Activated naive CD4-positive, alpha-beta T cell treated with anti-CD3 and anti-CD28 coated beads, Interleukin-2, amount 50 U/mL, for 24 hours (primary cell): ENCODE data around the gene ATG9B.
A peak's percentile ranks its signal among the peaks of the same experiment; 100 is the strongest.
"Not testable (repeated sequence)": the region's sequence is repeated elsewhere in the genome, so short reads cannot be mapped to it uniquely, and the experiment has no call there.

Source experiments
- H3K27ac Mint-ChIP-seq: one replicate; pipeline ENCODE4 v1.8.0; 2021; ENCODE audit warnings: mild to moderate bottlenecking, mixed read lengths
- H3K27me3 Mint-ChIP-seq: one replicate; pipeline ENCODE4 v1.8.0; 2021; ENCODE audit warnings: mixed read lengths
- H3K36me3 Mint-ChIP-seq: one replicate; pipeline ENCODE4 v1.8.0; 2021; ENCODE audit warnings: mixed read lengths
- H3K4me1 Mint-ChIP-seq: one replicate; pipeline ENCODE4 v1.8.0; 2021; ENCODE audit warnings: mixed read lengths
- H3K4me3 Mint-ChIP-seq: one replicate; pipeline ENCODE4 v1.8.0; 2021; ENCODE audit warnings: mild to moderate bottlenecking, mixed read lengths
- H3K9me3 Mint-ChIP-seq: one replicate; pipeline ENCODE4 v1.8.0; 2021; ENCODE audit warnings: mixed read lengths

Gene ATG9B

DNA sequence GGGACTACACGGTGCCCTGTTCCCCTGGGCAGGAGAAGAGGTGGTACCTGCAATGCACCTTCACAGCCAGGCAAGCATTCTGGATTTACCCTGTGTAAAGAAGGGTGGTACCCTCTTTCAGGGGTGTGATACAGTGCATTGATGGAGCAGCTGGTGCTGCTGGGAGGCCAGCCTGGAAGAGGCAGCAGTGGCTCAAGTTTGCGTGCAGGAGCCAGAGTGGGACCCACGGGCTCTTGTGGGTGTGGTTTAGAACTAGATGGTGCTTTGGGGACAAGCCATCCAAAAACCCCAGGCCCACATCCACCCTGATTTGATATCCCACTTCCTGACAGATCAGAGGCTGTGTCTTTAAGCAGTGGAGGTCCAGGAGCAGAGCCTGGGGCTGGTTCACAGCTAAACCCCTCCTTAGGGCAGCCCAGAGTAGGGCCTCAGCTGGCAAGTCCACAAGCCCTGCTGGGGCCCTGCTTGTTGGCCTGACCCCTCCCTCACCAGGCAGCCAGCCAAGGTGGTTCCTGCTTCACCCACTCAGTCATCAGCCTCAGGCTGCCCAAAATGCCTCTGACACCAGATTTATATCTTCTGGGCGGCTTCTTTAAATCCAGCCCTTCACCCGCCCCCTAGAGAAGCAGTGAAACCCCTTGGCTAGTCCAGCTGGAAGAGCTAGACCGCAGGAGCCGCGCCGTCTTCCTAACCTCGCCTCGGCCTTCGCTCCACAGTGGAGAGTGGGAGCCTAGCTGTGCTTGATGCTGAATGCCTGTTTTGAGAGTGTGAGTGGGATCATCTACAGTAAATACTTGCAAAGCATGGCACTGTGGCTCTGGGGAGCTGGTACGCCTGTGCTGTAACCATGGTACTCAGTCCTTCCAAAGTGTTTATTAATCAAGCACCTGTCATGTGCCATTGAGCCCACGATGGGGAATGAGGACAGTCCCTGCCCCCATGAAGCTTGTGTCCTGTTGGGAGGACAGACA lies 22.6 kb upstream of the ATG9B start:
- Mint-ChIP-seq H3K9me3 (no peaks in the 10 kb centered on the region), H3K27ac (peak overlapping the region; percentile 23), H3K27me3 (no peaks in the 10 kb centered on the region), H3K36me3 (no peaks in the 10 kb centered on the region), H3K4me1 (no peaks in the 10 kb centered on the region), H3K4me3 (no peak overlapping the region)

DNA sequence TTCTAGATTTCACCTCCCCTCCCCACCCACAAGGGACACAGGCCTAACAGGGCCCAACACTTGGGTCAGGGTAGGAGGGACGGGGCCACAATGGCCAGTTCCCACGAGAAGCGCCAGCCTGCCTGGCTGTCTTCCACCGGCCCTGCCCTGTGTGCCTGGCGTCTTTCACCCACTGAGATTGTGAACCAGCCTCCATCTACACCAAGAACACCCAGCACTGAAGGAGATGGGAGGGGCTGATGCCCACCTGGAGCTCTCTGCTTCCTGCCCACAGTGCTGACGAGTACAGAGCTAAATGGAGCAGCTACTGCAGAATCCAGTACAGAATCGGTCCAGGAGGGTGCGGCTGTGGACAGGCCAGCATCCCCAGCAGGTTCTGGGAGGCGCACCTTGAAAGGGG lies 21.7 kb upstream of the ATG9B start:
- no peak overlapping the region for H3K4me3 Mint-ChIP-seq
- no peaks in the 10 kb centered on the region for H3K27me3 Mint-ChIP-seq
- H3K27ac Mint-ChIP-seq, result no peak overlapping the region
- H3K9me3 Mint-ChIP-seq, result no peaks in the 10 kb centered on the region
- no peaks in the 10 kb centered on the region for H3K4me1 Mint-ChIP-seq
- H3K36me3 Mint-ChIP-seq, result no peaks in the 10 kb centered on the region

DNA sequence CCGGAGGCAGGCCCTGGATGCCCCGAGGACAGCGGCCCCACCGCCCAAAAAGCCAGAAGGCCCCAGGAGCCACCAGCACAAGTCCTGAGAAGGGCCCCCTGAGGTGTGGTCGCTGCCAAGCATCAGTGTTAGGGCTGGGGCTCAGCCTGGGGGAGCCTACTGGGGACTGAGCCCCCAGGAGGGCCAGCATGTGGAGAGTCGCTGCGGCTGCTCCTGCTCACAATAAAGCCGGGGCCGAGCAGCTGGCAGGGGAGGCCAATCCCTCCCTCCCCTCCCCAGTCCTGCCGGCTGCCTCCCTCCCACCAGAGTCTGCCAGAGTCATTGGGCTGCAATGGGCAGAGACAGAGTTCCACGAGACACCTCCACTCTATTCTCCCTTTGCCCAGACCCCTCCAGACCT lies 21.0 kb upstream of the ATG9B start:
- H3K36me3 Mint-ChIP-seq, result no peaks in the 10 kb centered on the region
- no peaks in the 10 kb centered on the region for H3K9me3 Mint-ChIP-seq
- H3K27me3 Mint-ChIP-seq, result no peaks in the 10 kb centered on the region
- no peak overlapping the region for H3K4me3 Mint-ChIP-seq
- H3K4me1 Mint-ChIP-seq, result no peaks in the 10 kb centered on the region
- no peak overlapping the region for H3K27ac Mint-ChIP-seq

DNA sequence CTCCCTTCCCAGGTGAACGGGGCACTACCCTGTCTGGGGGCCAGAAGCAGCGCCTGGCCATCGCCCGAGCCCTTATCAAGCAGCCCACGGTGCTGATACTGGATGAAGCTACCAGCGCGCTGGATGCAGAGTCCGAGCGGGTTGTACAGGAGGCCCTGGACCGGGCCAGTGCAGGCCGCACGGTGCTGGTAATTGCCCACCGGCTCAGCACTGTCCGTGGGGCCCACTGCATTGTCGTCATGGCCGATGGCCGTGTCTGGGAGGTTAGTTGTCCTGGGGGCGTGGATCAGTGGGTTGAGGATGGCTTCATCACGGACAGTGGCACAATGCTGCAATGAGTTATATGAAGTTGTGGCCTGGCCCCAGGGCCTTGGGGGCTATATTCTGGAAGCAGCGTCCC lies 19.7 kb upstream of the ATG9B start:
- H3K36me3 Mint-ChIP-seq, result peaks cover 2% of the 10 kb centered on the region
- H3K27ac Mint-ChIP-seq, result no peak overlapping the region
- no peaks in the 10 kb centered on the region for H3K27me3 Mint-ChIP-seq
- H3K4me1 Mint-ChIP-seq, result peaks cover 12% of the 10 kb centered on the region
- no peaks in the 10 kb centered on the region for H3K9me3 Mint-ChIP-seq
- no peak overlapping the region for H3K4me3 Mint-ChIP-seq

DNA sequence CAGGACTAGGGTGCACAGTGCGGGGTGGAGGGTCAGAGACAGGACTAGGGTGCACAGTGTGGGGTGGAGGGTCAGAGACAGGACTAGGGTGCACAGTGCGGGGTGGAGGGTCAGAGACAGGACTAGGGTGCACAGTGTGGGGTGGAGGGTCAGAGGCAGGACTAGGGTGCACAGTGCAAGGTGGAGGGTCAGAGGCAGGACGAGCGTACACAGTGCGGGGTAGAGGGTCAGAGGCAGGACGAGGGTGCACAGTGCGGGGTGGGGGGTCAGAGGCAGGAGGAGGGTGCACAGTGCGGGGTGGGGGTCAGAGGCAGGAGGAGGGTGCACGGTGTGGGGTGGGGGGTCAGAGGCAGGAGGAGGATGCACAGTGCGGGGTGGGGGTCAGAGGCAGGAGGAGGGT lies 19.2 kb upstream of the ATG9B start:
- H3K27ac Mint-ChIP-seq, H3K4me3 Mint-ChIP-seq, H3K27me3 Mint-ChIP-seq, H3K36me3 Mint-ChIP-seq, H3K9me3 Mint-ChIP-seq: not testable (repeated sequence)
- H3K4me1 Mint-ChIP-seq, result peaks cover 16% of the 10 kb centered on the region

DNA sequence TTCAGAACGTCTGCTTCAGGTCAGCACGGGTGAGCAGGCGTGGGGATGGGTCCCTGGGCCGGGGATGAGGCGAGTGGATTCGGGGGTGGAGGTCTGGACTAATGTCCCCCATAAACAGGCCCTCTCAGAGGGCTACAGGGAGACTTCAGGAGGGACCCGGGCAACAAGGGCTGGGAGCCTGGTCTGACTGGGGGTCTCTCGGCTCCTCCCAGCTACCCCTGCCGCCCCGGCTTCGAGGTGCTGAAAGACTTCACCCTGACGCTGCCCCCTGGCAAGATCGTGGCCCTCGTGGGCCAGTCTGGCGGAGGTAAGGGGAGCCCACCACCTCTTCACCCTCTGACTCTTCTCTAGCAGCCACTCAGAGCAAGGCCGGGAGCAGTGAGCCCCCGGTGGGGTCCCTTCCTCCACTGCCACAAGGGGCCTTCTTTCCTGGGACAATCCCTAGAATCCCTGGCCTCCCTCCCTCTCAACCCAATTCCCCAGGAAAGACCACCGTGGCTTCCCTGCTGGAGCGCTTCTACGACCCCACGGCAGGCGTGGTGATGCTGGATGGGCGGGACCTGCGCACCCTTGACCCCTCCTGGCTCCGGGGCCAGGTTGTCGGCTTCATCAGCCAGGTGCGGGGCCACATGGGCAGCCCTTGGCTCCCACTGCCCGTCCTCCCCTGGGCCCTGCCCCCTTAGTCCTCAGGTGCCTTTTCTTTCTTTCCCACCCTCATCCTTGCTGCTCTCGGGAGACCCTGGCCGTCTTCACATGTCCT lies 16.5 kb upstream of the ATG9B start:
- Mint-ChIP-seq H3K27me3 (no peaks in the 10 kb centered on the region), H3K27ac (no peak overlapping the region), H3K9me3 (no peaks in the 10 kb centered on the region), H3K4me1 (peaks cover 17% of the 10 kb centered on the region), H3K4me3 (no peak overlapping the region), H3K36me3 (peaks cover 4% of the 10 kb centered on the region)

DNA sequence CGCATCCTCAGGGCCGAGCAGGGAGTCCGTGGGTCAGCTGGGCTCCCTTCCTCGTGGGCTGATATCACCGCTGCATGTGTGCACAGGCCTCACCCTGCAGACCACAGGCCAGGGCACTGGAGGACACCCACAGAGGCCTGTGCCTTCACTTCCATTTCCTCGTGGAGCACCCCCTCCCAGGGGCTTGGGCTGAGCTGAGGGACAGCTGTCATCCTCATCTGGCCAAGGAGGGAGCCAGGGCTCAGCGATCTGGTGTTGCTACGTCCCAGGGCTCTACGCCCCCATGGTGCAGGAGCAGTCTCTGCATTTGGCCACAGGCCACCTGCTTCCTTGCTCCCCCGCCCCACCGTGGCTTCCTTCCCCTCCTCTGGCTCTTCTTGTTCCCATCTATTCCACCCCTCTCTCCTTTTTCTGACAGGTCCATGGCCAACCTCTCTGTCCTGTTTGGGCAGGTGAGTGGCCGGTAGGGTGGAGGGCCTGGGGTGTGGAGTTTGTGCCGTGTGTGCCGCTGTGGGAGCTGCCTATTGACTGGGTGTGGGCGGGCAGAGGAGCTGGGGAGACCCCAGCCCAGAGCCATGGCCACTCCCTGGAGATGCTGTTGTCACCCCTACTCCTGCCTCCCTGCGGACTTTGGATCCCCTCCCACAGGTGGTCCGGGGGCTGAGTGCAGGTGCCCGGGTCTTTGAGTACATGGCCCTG lies 15.7 kb upstream of the ATG9B start:
- peaks cover 4% of the 10 kb centered on the region for H3K36me3 Mint-ChIP-seq
- peak overlapping the region; percentile 30 for H3K27ac Mint-ChIP-seq
- no peak overlapping the region for H3K4me3 Mint-ChIP-seq
- H3K27me3 Mint-ChIP-seq, result no peaks in the 10 kb centered on the region
- peaks cover 17% of the 10 kb centered on the region for H3K4me1 Mint-ChIP-seq
- no peaks in the 10 kb centered on the region for H3K9me3 Mint-ChIP-seq

DNA sequence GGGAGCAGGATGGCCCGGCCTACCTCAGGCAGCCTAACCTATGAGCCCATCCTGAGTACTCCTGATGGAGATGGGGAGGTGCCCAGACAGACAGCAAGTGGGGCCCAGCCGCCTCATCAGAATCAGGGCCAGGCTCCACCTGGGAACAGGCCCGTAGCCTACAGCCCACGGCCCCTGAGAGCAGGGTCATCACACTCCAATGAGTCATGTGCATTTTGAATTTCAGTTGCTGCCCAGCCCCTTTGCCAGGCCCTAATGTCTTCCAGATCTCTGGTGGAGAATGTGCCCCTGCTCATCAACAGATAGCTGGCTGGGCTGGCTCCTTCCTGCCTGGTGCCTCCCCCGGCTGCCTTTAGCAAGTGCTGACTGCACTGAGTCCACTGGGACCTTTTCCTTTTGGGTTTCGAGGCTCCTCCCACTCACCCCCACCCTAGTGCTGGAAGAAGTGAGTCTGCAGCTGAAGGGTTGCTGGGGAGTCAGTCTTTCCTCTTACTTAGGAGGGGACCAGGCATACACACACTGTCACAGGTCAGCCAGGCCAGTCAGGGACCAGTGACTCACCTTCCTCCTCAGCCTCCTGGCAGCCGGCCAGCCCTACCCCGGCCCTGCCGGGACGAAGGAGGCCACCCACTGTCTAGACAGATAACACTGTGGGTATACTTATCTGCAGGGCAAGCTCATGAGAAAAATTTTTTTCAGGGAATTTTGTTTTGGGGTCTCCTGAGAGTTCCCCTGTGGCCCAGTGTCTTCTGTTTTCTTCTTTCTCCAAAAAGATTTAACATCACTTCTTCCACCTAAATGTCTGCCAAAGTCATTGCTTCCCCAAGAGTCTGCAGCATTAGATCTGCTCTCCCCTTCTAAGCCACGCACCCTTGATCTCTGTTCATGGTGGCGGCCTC lies 14.9 kb upstream of the ATG9B start:
- peak overlapping the region; percentile 80 for H3K27ac Mint-ChIP-seq
- peaks cover 17% of the 10 kb centered on the region for H3K4me1 Mint-ChIP-seq
- no peaks in the 10 kb centered on the region for H3K9me3 Mint-ChIP-seq
- H3K27me3 Mint-ChIP-seq, result no peaks in the 10 kb centered on the region
- H3K36me3 Mint-ChIP-seq, result peaks cover 4% of the 10 kb centered on the region
- peak overlapping the region; percentile 30 for H3K4me3 Mint-ChIP-seq

DNA sequence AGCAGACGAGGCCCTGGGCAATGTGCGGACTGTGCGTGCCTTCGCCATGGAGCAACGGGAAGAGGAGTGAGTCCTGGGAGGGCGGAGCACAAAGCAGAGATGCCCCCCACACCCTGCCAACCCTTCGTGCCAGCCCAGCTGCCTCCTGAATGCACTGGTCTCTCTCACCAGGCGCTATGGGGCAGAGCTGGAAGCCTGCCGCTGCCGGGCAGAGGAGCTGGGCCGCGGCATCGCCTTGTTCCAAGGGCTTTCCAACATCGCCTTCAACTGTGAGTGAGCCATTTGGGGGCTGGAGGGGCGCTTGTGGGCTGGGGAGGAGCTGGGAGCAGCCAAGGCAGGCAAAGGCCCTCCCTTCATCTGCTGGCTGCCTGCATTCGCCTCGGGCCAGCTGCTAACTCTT lies 11.6 kb upstream of the ATG9B start:
- no peaks in the 10 kb centered on the region for H3K9me3 Mint-ChIP-seq
- H3K27me3 Mint-ChIP-seq, result no peaks in the 10 kb centered on the region
- peaks cover 4% of the 10 kb centered on the region for H3K36me3 Mint-ChIP-seq
- H3K27ac Mint-ChIP-seq, result no peak overlapping the region
- peaks cover 28% of the 10 kb centered on the region for H3K4me1 Mint-ChIP-seq
- no peak overlapping the region for H3K4me3 Mint-ChIP-seq

DNA sequence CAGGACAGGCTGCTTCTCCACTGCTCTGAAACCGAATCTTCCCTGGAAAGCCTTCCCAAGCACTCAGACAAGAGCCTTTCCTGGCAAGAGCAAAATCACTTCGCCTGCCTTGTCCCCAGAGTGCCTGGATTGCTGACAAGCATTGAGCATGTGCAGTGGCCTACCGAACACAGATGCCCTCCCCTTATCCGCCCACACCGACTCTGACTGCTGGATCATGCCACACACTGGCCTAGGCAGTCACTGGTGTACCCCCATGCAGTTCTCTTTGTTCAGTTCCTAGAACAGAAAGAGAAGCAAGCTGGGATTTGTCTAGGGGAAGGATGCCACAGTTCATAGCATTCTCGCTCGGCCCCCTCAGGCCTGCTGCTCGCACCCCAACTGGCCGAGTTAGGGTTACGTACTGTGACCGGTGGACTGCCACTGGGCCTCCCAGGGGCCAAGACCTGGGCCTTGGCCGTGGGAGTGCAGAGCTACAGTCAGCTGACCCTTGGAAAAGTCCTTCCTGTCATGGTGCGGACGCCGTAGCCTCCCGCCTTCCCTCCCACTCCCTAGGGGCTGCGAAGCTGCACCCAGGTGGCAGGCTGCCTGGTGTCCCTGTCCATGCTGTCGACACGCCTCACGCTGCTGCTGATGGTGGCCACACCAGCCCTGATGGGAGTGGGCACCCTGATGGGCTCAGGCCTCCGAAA lies 10.9 kb upstream of the ATG9B start:
- no peaks in the 10 kb centered on the region for H3K9me3 Mint-ChIP-seq
- no peak overlapping the region for H3K27ac Mint-ChIP-seq
- H3K4me3 Mint-ChIP-seq, result no peak overlapping the region
- peaks cover 4% of the 10 kb centered on the region for H3K36me3 Mint-ChIP-seq
- H3K27me3 Mint-ChIP-seq, result no peaks in the 10 kb centered on the region
- H3K4me1 Mint-ChIP-seq, result peaks cover 28% of the 10 kb centered on the region

DNA sequence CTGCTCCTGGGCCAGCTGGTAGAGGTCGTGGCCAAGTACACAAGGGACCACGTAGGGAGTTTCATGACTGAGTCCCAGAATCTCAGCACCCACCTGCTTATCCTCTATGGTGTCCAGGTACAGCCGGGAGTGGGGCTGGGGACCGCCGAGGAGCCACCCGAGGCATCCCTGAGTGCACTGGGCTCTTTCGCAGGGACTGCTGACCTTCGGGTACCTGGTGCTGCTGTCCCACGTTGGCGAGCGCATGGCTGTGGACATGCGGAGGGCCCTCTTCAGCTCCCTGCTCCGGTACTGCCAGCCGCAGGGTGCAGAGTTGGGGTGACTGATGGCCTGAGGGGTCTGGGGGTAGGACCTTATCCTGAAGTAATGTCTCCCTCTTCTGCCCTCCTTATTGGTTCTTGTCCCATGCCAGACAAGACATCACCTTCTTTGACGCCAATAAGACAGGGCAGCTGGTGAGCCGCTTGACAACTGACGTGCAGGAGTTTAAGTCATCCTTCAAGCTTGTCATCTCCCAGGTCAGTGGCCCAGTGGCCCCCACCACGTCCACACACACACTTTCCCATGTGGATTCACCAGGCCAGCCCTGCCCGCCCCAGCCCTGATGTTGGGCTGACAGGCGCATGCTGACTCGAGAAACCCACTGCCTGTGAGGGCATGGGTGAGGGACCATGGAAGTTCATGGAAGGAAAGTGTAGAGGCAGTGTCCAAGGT lies 10.2 kb upstream of the ATG9B start:
- no peaks in the 10 kb centered on the region for H3K9me3 Mint-ChIP-seq
- H3K36me3 Mint-ChIP-seq, result peaks cover 4% of the 10 kb centered on the region
- H3K4me3 Mint-ChIP-seq, result no peak overlapping the region
- H3K4me1 Mint-ChIP-seq, result peaks cover 25% of the 10 kb centered on the region
- no peaks in the 10 kb centered on the region for H3K27me3 Mint-ChIP-seq
- no peak overlapping the region for H3K27ac Mint-ChIP-seq

DNA sequence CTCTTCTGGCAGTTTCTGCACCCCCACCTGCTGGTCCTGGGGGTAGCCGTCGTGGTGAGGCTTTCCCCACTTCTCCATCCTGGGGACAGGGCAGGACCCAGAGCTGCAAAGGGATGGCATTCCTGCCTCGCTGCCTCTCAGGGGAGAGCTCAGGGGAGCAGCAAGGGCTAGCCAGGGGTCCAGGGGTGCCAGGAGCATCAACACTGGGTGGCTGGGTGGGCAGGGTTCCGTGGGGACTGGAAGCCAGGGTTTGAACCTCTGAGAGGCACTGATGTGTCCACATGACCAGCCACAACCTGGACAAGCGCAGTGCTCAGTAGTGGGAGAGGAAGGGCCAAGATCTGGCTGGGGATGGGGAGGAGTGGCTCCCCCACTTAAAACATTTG lies 9.6 kb upstream of the ATG9B start:
- Mint-ChIP-seq H3K27me3 (no peaks in the 10 kb centered on the region), H3K4me1 (peaks cover 23% of the 10 kb centered on the region), H3K36me3 (peaks cover 2% of the 10 kb centered on the region), H3K4me3 (no peak overlapping the region), H3K9me3 (no peaks in the 10 kb centered on the region), H3K27ac (no peak overlapping the region)

DNA sequence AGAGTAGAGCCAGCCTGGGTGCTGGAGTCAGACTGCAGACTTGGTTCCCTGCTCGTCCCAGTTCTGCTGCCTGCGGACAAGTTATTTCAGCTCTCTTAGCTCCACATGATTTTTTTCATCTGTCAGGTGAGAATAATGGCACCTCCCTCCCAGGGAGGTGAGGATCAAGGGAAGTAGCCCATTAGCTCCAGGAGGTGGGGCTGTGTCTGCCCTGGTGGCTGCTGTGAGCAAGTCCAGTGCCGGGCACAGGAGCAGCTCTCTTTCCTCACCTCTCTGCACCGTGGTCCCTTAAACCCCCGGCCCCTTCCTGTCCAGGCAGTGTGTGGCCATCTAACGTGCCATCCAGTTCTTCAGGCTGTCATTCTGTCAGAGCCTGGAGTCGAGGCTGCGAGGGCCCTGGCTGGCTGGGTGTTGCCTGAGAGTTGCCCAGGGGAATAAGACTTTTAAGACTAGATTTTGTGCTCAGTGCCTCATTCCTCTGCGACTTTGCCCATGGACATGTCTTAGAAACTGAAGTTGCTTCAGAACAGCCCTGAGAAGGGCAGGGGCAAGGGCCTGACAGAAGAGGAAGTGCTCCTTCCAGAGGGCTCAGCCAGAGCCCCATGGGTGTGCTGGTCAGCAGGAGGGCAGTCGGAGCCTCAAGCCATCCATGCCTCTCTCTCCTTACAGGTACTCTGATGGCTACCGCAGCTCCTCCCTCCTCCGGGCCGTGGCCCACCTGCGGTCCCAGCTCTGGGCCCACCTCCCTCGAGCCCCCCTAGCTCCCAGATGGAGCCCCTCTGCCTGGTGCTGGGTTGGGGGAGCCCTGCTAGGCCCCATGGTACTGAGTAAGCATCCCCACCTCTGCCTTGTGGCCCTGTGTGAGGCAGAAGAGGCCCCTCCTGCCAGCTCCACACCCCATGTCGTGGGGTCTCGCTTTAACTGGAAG lies 8.9 kb upstream of the ATG9B start:
- Mint-ChIP-seq H3K27ac (no peak overlapping the region), H3K36me3 (peaks cover 4% of the 10 kb centered on the region), H3K4me3 (no peak overlapping the region), H3K4me1 (peaks cover 23% of the 10 kb centered on the region), H3K9me3 (no peaks in the 10 kb centered on the region), H3K27me3 (no peaks in the 10 kb centered on the region)
